Keratinocyte (primary cell): ENCODE measurements around the gene UPK1A. TPM values are rescaled to one million over a fixed set of nuclear protein-coding genes. Genes with fewer than 3 reads are reported as not detected.

Experiments used
- DNase-seq: peaks from one replicate; pipeline ENCODE4 v3.0.0-alpha.2; 2011; ENCODE audit warnings: low read depth, missing footprints, low spot score
- FAIRE-seq: peaks from 2 replicates; lab custom pipeline; 2011; peaks lifted over from hg19 to GRCh38; lab: Jason Lieb, UNC
- H2AFZ ChIP-seq: 2 replicates; pipeline ENCODE4 v1.6.0; 2012; ENCODE audit warnings: low read length, control low read depth, inconsistent platforms; ENCODE audit not compliant: control insufficient read depth
- H3K27ac ChIP-seq: 2 replicates; pipeline ENCODE4 v1.5.1; 2011; ENCODE audit warnings: low read length; ENCODE audit not compliant: control insufficient read depth, insufficient read depth
- H3K27me3 ChIP-seq: 3 replicates; pipeline ENCODE4 v1.6.0; 2011; ENCODE audit warnings: low read length; ENCODE audit not compliant: control insufficient read depth, insufficient read depth; ENCODE audit errors: extremely low read depth
- H3K36me3 ChIP-seq, 2 experiments: 2 replicates in 1 of 2; 3 replicates in 1 of 2; pipeline ENCODE4 v1.5.1; 2011; ENCODE audit warnings: low read length in 2 of 2, mild to moderate bottlenecking in 1 of 2; ENCODE audit not compliant: control insufficient read depth in 2 of 2, insufficient read depth in 2 of 2; ENCODE audit errors: extremely low read depth in 1 of 2
- H3K4me1 ChIP-seq: 3 replicates; pipeline ENCODE4 v1.5.1; 2011; ENCODE audit warnings: low read length; ENCODE audit not compliant: control insufficient read depth, insufficient read depth; ENCODE audit errors: extremely low read depth
- H3K4me2 ChIP-seq: 3 replicates; pipeline ENCODE4 v1.6.0; 2011; ENCODE audit warnings: low read depth, low read length; ENCODE audit not compliant: control insufficient read depth, insufficient read depth; ENCODE audit errors: extremely low read depth
- H3K4me3 ChIP-seq, 3 experiments: fragments of 200-600 bp in 1 of 3; sonication (generic) in 1 of 3; 2 replicates in 2 of 3; 3 replicates in 1 of 3; pipeline ENCODE4 v1.5.1; 2011 to 2016; ENCODE audit warnings: low read length in 3 of 3, mild to moderate bottlenecking in 3 of 3, control low read depth in 2 of 3, inconsistent platforms in 1 of 3, low read depth in 1 of 3, mixed read lengths in 1 of 3, mixed run types in 1 of 3, moderate library complexity in 1 of 3; ENCODE audit not compliant: control insufficient read depth in 2 of 3, insufficient read depth in 2 of 3; ENCODE audit errors: extremely low read depth in 1 of 3
- H3K79me2 ChIP-seq: 2 replicates; pipeline ENCODE4 v1.6.0; 2012; ENCODE audit warnings: low read length; ENCODE audit not compliant: control insufficient read depth, insufficient read depth
- H3K9ac ChIP-seq: 3 replicates; pipeline ENCODE4 v1.6.0; 2011; ENCODE audit warnings: low read length; ENCODE audit not compliant: control insufficient read depth, insufficient read depth; ENCODE audit errors: extremely low read depth
- H3K9me1 ChIP-seq: 3 replicates; pipeline ENCODE4 v1.6.0; 2011; ENCODE audit warnings: low read length; ENCODE audit not compliant: control insufficient read depth, insufficient read depth; ENCODE audit errors: extremely low read depth
- H3K9me3 ChIP-seq: 2 replicates; pipeline ENCODE4 v1.5.1; 2012; ENCODE audit warnings: low read depth, low read length; ENCODE audit not compliant: control insufficient read depth
- H4K20me1 ChIP-seq: 3 replicates; pipeline ENCODE4 v1.6.0; 2011; ENCODE audit warnings: low read length; ENCODE audit not compliant: control insufficient read depth, insufficient read depth; ENCODE audit errors: extremely low read depth
- CTCF ChIP-seq, 3 experiments: IDR thresholded peaks in 1 of 3; conservative IDR thresholded peaks in 1 of 3; optimal IDR thresholded peaks in 1 of 3; 2 replicates in 2 of 3; 3 replicates in 1 of 3; pipeline versions ENCODE3 to v1.5.1; 2011; ENCODE audit warnings: low read length in 3 of 3, mild to moderate bottlenecking in 3 of 3, moderate library complexity in 2 of 3, control low read depth in 1 of 3, inconsistent platforms in 1 of 3; ENCODE audit not compliant: insufficient read depth in 2 of 3; ENCODE audit errors: extremely low read depth in 1 of 3
- EZH2 ChIP-seq: IDR thresholded peaks from one replicate; pipeline ENCODE4 v1.6.1; 2012; ENCODE audit warnings: inconsistent platforms, mild to moderate bottlenecking, low read length, moderate library complexity
- dilution Hi-C: fragments of 300-500 bp; cut with MboI; formaldehyde crosslinking; loops from one replicate; pipeline ENCODE4 v1.7.0; 2020; ENCODE audit warnings: low sequenced_read_pairs; ENCODE audit not compliant: extremely low pct_ligation_motif_present
- polyA minus RNA-seq, 3 experiments: library from RNA; depleted of rRNA, polyadenylated mRNA; stranded (reverse); fragments of >200 nt; gene quantifications; 1 replicate in 1 of 3; 2 replicates in 1 of 3; 3 replicates in 1 of 3; pipeline ENCODE4 v1.2.3, GENCODE V29; 2011
- polyA plus RNA-seq, 5 experiments: library from polyadenylated mRNA; depleted of rRNA in 3 of 5; stranded (reverse) in 3 of 5; stranded (forward) in 1 of 5; unstranded in 1 of 5; fragments of >200 nt; gene quantifications; 1 replicate in 1 of 5; 2 replicates in 3 of 5; 3 replicates in 1 of 5; pipeline versions ENCODE4 v1.2.1 to v1.2.3, GENCODE V29; 2011 to 2012; ENCODE audit warnings: missing spikeins in 2 of 5, low read depth in 1 of 5, low replicate concordance in 1 of 5

Gene UPK1A
- polyA plus RNA-seq (0.05 to 0.15 TPM (median 0.09 TPM) in 3 replicates), polyA minus RNA-seq (0.22 TPM in 1 of 3 replicates, not detected in the others)
- 0.26 TPM for polyA plus RNA-seq (2011; ENCODE audit: low read depth)
- 0.15 and 0.26 TPM in 2 replicates for polyA plus RNA-seq (2011; cell fraction: cytosol; rRNA removed)
- polyA plus RNA-seq (2011; cell fraction: nucleus; rRNA removed): 0.35 TPM in 1 of 2 replicates, not detected in the other
- polyA plus RNA-seq (2012; ENCODE audit: low replicate concordance): 0.21 and 0.62 TPM in 2 replicates
- not detected for polyA minus RNA-seq (2011; cell fraction: cytosol; rRNA and poly(A)+ RNA removed)
- not detected in 2 replicates for polyA minus RNA-seq (2011; cell fraction: nucleus; rRNA and poly(A)+ RNA removed)

GRCh38 chr19:35666251-35666913, at the start of gene UPK1A:
TSS of gene UPK1A (plus strand) at chr19:35666517. CDS start at chr19:35666813, 296 bp downstream.
- no peak within 1 kb of the TSS for H3K9ac ChIP-seq
- FAIRE-seq (no peak), DNase-seq (no peak)
- H3K27ac ChIP-seq: no peak within 1 kb of the TSS
- TF ChIP-seq CTCF (optimal IDR thresholded peaks at IDR 0.05 in 1 of 3, IDR thresholded peaks at IDR 0.05 in 1 of 3, conservative IDR thresholded peaks at IDR 0.05 in 1 of 3; ENCODE audit: extremely low read depth in 1 of 3, insufficient read depth in 2 of 3, low read length in 3 of 3) (no peak), EZH2 (no peak)
- H3K79me2 ChIP-seq: no peaks in the 10 kb centered on the region
- peaks cover 6% of the 10 kb centered on the region for H3K27me3 ChIP-seq
- H3K9me3 ChIP-seq: no peaks in the 10 kb centered on the region
- dilution Hi-C loops: no loop called here
- H2AFZ ChIP-seq: no peak within 1 kb of the TSS
- no peaks in the 10 kb centered on the region for H4K20me1 ChIP-seq
- no peak within 1 kb of the TSS for H3K4me2 ChIP-seq
- peaks cover 1 to 5% of the 10 kb centered on the region in 2 experiments for H3K36me3 ChIP-seq
- no peaks in the 10 kb centered on the region for H3K4me1 ChIP-seq
- H3K4me3 ChIP-seq: no peak within 1 kb of the TSS
- H3K9me1 ChIP-seq: no peaks in the 10 kb centered on the region

GRCh38 chr19:35618857-35619256, 47.5 kb upstream of the UPK1A start:
- Histone ChIP-seq H3K79me2 (no peaks in the 10 kb centered on the region), H3K27me3 (no peaks in the 10 kb centered on the region), H4K20me1 (no peaks in the 10 kb centered on the region), H3K4me1 (no peaks in the 10 kb centered on the region), H2AFZ (no peak overlapping the region), H3K4me3 (no peak overlapping the region), H3K9me1 (no peaks in the 10 kb centered on the region), H3K27ac (no peak overlapping the region), H3K9me3 (no peaks in the 10 kb centered on the region), H3K36me3 (peaks cover 0 to 6% of the 10 kb centered on the region in 2 experiments), H3K9ac (no peak overlapping the region), H3K4me2 (no peak overlapping the region)
- dilution Hi-C loops: no loop called here
- DNase-seq (no peak), FAIRE-seq (no peak)
- TF ChIP-seq CTCF (optimal IDR thresholded peaks at IDR 0.05 in 1 of 3, IDR thresholded peaks at IDR 0.05 in 1 of 3, conservative IDR thresholded peaks at IDR 0.05 in 1 of 3; ENCODE audit: extremely low read depth in 1 of 3, insufficient read depth in 2 of 3, low read length in 3 of 3) (peak in 1 of 3 experiments; percentile 20), EZH2 (no peak)
